AG09319 (cell line): Measurements from ENCODE around the gene ARHGEF26.

Source experiments
- DNase-seq: peaks from one replicate; pipeline ENCODE4 v3.0.0-alpha.2; 2010; ENCODE audit warnings: low read depth; ENCODE audit errors: extremely low read depth
- CTCF ChIP-seq: IDR thresholded peaks from 2 replicates; pipeline ENCODE4 v1.5.1; 2011; ENCODE audit warnings: low read depth, mild to moderate bottlenecking, inconsistent platforms, low read length, moderate library complexity

ARHGEF26 gene

DNA sequence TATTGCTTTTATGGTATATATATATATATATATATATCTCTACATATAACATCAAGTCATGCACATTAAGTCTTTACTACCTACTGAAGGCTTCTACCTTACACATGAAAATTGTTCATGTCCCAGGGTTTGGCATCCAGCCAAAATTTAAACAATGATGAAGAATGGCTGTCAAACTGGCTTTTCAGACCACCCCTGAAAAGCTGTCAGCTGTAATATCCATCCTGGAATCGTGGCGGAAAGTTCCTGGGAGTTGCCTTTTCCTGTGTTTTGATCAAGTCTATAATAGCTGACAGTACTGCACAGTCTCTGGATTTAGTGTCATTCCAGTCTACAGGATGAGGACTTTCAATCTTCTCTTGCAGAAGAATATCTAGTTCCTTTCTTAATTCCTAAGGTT lies 154.8 kb downstream of the ARHGEF26 start:
- no peak for DNase-seq

GRCh38 chr3:154280161-154280560 lies 159.0 kb downstream of the ARHGEF26 start:
- no peak for TF ChIP-seq CTCF
- DNase-seq, result no peak

More for the DNA sequence above, 154.8 kb downstream of the ARHGEF26 start:
- no peak for TF ChIP-seq CTCF

DNA sequence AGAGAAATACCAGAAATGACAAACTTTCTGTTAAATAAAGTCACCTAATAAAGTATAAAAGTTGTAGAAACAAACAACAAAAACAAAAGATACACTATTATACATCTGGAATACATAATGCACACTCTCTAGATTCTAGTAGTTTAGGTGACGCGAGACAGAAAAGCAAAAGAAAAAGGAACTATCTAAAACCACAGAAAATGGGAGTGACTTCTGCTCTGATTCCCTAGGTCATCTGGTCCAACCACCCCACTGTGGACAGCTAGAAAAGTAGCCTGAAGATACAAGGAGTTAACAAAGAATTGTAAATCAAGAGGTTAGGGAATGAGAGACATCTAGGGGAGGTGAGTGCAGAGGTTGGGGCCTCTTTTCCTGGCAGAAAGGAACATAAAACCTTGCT lies 164.0 kb downstream of the ARHGEF26 start:
- DNase-seq, result no peak

GRCh38 chr3:154290187-154290586 lies 169.0 kb downstream of the ARHGEF26 start:
- DNase-seq, result no peak
- no peak for TF ChIP-seq CTCF

More for the DNA sequence above, 164.0 kb downstream of the ARHGEF26 start:
- TF ChIP-seq CTCF, result no peak

GRCh38 chr3:154294016-154294415 lies 172.8 kb downstream of the ARHGEF26 start:
- no peak for DNase-seq
- TF ChIP-seq CTCF, result no peak

DNA sequence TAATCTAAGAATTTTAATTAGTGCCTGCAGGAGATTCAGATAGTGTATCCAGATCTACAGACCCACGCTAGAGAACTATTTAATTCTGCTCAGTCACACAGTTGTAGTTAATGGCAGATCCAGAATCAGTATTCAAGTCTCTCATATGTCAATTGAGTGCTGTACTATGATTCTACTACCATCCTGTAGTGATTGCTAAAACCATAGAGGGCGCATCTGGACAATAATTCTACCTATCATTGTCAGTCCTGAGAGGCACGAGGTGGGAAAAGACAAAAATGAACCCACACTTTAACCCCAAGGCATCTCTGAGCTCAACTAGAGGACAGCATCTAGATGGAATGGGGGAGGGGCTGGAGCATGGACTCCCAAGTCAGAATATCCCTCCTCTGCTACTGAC lies 180.4 kb downstream of the ARHGEF26 start:
- DNase-seq, result no peak
- no peak for TF ChIP-seq CTCF

- no peak for DNase-seq
- no peak for TF ChIP-seq CTCF
Observed at GRCh38 chr3:154304116-154304786, 183.1 kb downstream of the ARHGEF26 start.
